CD14-positive monocyte (primary cell): ENCODE measurements around the gene CAMK1G. TPM values are rescaled to one million over a fixed set of nuclear protein-coding genes. Genes with fewer than 3 reads are reported as not detected.
A peak's percentile ranks its signal among the peaks of the same experiment; 100 is the strongest.

Experiments used
- DNase-seq, 3 donors: peaks; one replicate each; pipeline ENCODE4 v3.0.0-alpha.2; 2011 to 2022
- H2AFZ ChIP-seq: 2 replicates; pipeline ENCODE4 v1.6.0; 2012; ENCODE audit warnings: mild to moderate bottlenecking, low read depth, low read length, inconsistent platforms; ENCODE audit not compliant: insufficient read depth, poor library complexity, severe bottlenecking
- H3K27ac ChIP-seq, 2 donors: 1 replicate in 1 of 2; 2 replicates in 1 of 2; pipeline ENCODE4 v1.5.1; 2012 to 2013; ENCODE audit warnings: low read length in 2 of 2, control low read depth in 1 of 2, inconsistent platforms in 1 of 2, low read depth in 1 of 2, mild to moderate bottlenecking in 1 of 2
- H3K27me3 ChIP-seq, 2 donors: one replicate each; pipeline versions ENCODE4 v1.6.0 to v1.6.1; 2011 to 2013; ENCODE audit warnings: low read length in 2 of 2; ENCODE audit not compliant: control insufficient read depth in 2 of 2, insufficient read depth in 2 of 2
- H3K36me3 ChIP-seq, 2 donors: replicated peaks in 1 of 2; 1 replicate in 1 of 2; 2 replicates in 1 of 2; pipeline versions ENCODE4 v1.5.1 to v1.6.1; 2012 to 2013; ENCODE audit warnings: low read length in 2 of 2, control low read depth in 1 of 2, inconsistent platforms in 1 of 2, mild to moderate bottlenecking in 1 of 2; ENCODE audit not compliant: insufficient read depth in 2 of 2, control insufficient read depth in 1 of 2
- H3K4me1 ChIP-seq, 2 donors: 1 replicate in 1 of 2; 2 replicates in 1 of 2; pipeline versions ENCODE4 v1.5.1 to v1.6.1; 2012 to 2013; ENCODE audit warnings: low read length in 2 of 2, control low read depth in 1 of 2, inconsistent platforms in 1 of 2, mild to moderate bottlenecking in 1 of 2, moderate library complexity in 1 of 2; ENCODE audit not compliant: insufficient read depth in 2 of 2, control insufficient read depth in 1 of 2
- H3K4me2 ChIP-seq: replicated peaks from 2 replicates; pipeline ENCODE3; 2012; ENCODE audit warnings: low read length, moderate library complexity, mild to moderate bottlenecking; ENCODE audit not compliant: poor library complexity, severe bottlenecking; ENCODE audit errors: extremely low read depth
- H3K4me3 ChIP-seq, 3 experiments: fragments of 200-600 bp in 1 of 3; sonication (generic) in 1 of 3; replicated peaks in 1 of 3; 1 replicate in 2 of 3; 2 replicates in 1 of 3; pipeline ENCODE4 v1.5.1; 2011 to 2013; ENCODE audit warnings: low read length in 3 of 3, mild to moderate bottlenecking in 3 of 3, control low read depth in 2 of 3, low read depth in 2 of 3, inconsistent platforms in 1 of 3, moderate library complexity in 1 of 3
- H3K79me2 ChIP-seq: 2 replicates; pipeline ENCODE4 v1.6.0; 2012; ENCODE audit warnings: mild to moderate bottlenecking, control low read depth, inconsistent platforms, low read length, moderate library complexity; ENCODE audit not compliant: insufficient read depth
- H3K9ac ChIP-seq: 2 replicates; pipeline ENCODE4 v1.6.0; 2017; ENCODE audit warnings: low read length, mild to moderate bottlenecking; ENCODE audit not compliant: insufficient read depth, poor library complexity, severe bottlenecking
- H3K9me3 ChIP-seq, 2 donors: replicated peaks in 1 of 2; 1 replicate in 1 of 2; 2 replicates in 1 of 2; pipeline versions ENCODE4 v1.5.1 to v1.6.1; 2012 to 2013; ENCODE audit warnings: low read length in 2 of 2, control low read depth in 1 of 2; ENCODE audit not compliant: control insufficient read depth in 1 of 2, insufficient read depth in 1 of 2
- H4K20me1 ChIP-seq: 2 replicates; pipeline ENCODE4 v1.6.0; 2012; ENCODE audit warnings: mild to moderate bottlenecking, low read length, control low read depth, moderate library complexity; ENCODE audit not compliant: insufficient read depth
- H3K27ac Mint-ChIP-seq, 7 donors: one replicate each; pipeline ENCODE4 v1.8.0; 2020; ENCODE audit warnings: mild to moderate bottlenecking in 7 of 7, mixed read lengths in 7 of 7, moderate library complexity in 6 of 7, inconsistent platforms in 2 of 7
- H3K27me3 Mint-ChIP-seq, 3 donors: one replicate each; pipeline ENCODE4 v1.8.0; 2021 to 2022; ENCODE audit warnings: low read depth in 3 of 3, mild to moderate bottlenecking in 3 of 3, mixed read lengths in 3 of 3, moderate library complexity in 3 of 3, inconsistent platforms in 1 of 3
- H3K36me3 Mint-ChIP-seq, 2 donors: one replicate each; pipeline ENCODE4 v1.8.0; 2020; ENCODE audit warnings: mixed read lengths in 2 of 2, inconsistent platforms in 1 of 2, mild to moderate bottlenecking in 1 of 2
- H3K4me1 Mint-ChIP-seq: one replicate; pipeline ENCODE4 v1.8.0; 2020; ENCODE audit warnings: mild to moderate bottlenecking, mixed read lengths
- H3K4me3 Mint-ChIP-seq, 2 donors: one replicate each; pipeline ENCODE4 v1.8.0; 2020; ENCODE audit warnings: mild to moderate bottlenecking in 2 of 2, mixed read lengths in 2 of 2, moderate library complexity in 1 of 2
- H3K9me3 Mint-ChIP-seq, 7 donors: one replicate each; pipeline ENCODE4 v1.8.0; 2020 to 2022; ENCODE audit warnings: mixed read lengths in 7 of 7, mild to moderate bottlenecking in 6 of 7, moderate library complexity in 6 of 7, inconsistent platforms in 2 of 7
- WGBS: methylation state at CpG from one replicate; pipeline ENCODE4 v1.1.5; 2013; ENCODE audit warnings: missing lambda C conversion rate; ENCODE audit not compliant: insufficient coverage; 5-methylcytosine and 5-hydroxymethylcytosine counted together
- intact Hi-C, 2 donors: fragments of 100-400 bp; cut with micrococcal nuclease; formaldehyde crosslinking; loops; one replicate each; pipeline versions ENCODE4 v1.15.0 to v1.15.1; 2023
- polyA plus RNA-seq, 3 donors: library from polyadenylated mRNA; depleted of rRNA in 1 of 3; unstranded in 2 of 3; stranded (reverse) in 1 of 3; fragments of 300-500 nt in 2 of 3; fragments of >200 nt in 1 of 3; fragmentation: Illumina TruSeq in 2 of 3; gene quantifications; 1 replicate in 2 of 3; 2 replicates in 1 of 3; pipeline ENCODE4 v1.2.3, GENCODE V29; 2012 to 2021
- TF ChIP-seq, protein P1 (sequence below): fragments of 200-600 bp; IDR thresholded peaks from one replicate; pipeline ENCODE4 v1.8.0; 2022; ENCODE audit warnings: antibody characterized with exemption, mild to moderate bottlenecking

Gene CAMK1G
- polyA plus RNA-seq, 3 donors, result not detected

DNA sequence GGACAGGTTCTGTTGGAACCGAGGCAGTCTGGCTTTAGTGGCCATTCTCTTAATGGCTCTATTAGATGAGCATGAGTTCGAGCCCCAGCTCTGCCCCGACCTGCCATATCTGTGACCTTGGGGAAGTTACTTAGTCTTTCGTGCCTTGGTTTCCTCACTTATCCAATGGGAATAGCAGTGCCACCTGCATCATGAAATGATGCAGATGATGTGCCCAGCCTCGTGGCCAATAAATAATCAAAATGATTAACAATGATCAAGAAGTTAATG, 30.6 kb downstream of the CAMK1G start:
- Histone ChIP-seq H3K9ac (no peak overlapping the region), H2AFZ (no peak overlapping the region), H3K27ac (no peak overlapping the region), H3K79me2 (no peaks in the 10 kb centered on the region), H4K20me1 (no peaks in the 10 kb centered on the region), H3K36me3 (no peaks in the 10 kb centered on the region), H3K9me3 (no peaks in the 10 kb centered on the region), H3K4me1 (no peaks in the 10 kb centered on the region), H3K27me3 (no peaks in the 10 kb centered on the region), H3K4me2 (no peak overlapping the region), H3K4me3 (no peak overlapping the region)
- DNase-seq, result no peak
- H3K36me3 Mint-ChIP-seq, result no peaks in the 10 kb centered on the region
- peak overlapping the region in 1 of 2 donors; percentile 17 for H3K4me3 Mint-ChIP-seq
- TF ChIP-seq, protein P1, sequence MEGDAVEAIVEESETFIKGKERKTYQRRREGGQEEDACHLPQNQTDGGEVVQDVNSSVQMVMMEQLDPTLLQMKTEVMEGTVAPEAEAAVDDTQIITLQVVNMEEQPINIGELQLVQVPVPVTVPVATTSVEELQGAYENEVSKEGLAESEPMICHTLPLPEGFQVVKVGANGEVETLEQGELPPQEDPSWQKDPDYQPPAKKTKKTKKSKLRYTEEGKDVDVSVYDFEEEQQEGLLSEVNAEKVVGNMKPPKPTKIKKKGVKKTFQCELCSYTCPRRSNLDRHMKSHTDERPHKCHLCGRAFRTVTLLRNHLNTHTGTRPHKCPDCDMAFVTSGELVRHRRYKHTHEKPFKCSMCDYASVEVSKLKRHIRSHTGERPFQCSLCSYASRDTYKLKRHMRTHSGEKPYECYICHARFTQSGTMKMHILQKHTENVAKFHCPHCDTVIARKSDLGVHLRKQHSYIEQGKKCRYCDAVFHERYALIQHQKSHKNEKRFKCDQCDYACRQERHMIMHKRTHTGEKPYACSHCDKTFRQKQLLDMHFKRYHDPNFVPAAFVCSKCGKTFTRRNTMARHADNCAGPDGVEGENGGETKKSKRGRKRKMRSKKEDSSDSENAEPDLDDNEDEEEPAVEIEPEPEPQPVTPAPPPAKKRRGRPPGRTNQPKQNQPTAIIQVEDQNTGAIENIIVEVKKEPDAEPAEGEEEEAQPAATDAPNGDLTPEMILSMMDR, result no peak
- peaks cover 6 to 13% (median 10%) of the 10 kb centered on the region in 3 donors for H3K27me3 Mint-ChIP-seq
- H3K9me3 Mint-ChIP-seq, result peaks cover 0 to 3% (median 0%) of the 10 kb centered on the region in 7 donors
- H3K4me1 Mint-ChIP-seq, result peaks cover 8% of the 10 kb centered on the region
- H3K27ac Mint-ChIP-seq, result no peak overlapping the region
- intact Hi-C loops, result no loop called here
- WGBS, result 100% methylated on average over 2 of the region's 5 CpGs

DNA sequence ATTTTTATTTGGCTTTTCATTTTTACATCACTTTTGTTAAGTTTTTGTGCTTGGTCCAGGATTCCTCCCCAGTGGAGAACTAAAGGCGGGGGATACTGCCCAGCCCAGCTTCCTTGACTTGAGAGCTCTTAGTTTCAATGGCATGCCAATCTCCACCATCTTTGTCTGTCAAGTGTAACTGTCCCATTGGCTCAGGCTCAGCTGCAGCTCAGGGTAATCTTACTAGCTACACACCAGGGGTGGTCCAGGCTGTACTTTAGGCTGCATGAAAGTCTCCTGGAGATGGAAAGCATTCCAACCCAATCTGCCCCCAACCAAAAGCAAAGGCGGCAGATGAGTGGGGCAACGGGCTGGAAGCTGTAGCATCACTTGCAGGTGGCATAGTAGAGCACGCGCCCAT, 31.4 kb downstream of the CAMK1G start:
- no peak overlapping the region for H3K9ac ChIP-seq
- Mint-ChIP-seq H3K36me3 (no peaks in the 10 kb centered on the region), H3K9me3 (peaks cover 0 to 3% (median 0%) of the 10 kb centered on the region in 7 donors), H3K4me3 (no peak overlapping the region), H3K27me3 (peaks cover 8 to 13% (median 12%) of the 10 kb centered on the region in 3 donors), H3K4me1 (peaks cover 9% of the 10 kb centered on the region), H3K27ac (no peak overlapping the region)
- H2AFZ ChIP-seq, result no peak overlapping the region
- no peaks in the 10 kb centered on the region for H3K4me1 ChIP-seq
- intact Hi-C loops, result no loop called here
- WGBS, result 93% methylated on average over 5 of the region's 5 CpGs
- H3K27ac ChIP-seq, result no peak overlapping the region
- H4K20me1 ChIP-seq, result no peaks in the 10 kb centered on the region
- no peaks in the 10 kb centered on the region for H3K27me3 ChIP-seq
- no peak overlapping the region for H3K4me3 ChIP-seq
- H3K79me2 ChIP-seq, result no peaks in the 10 kb centered on the region
- no peaks in the 10 kb centered on the region for H3K36me3 ChIP-seq
- no peak overlapping the region for H3K4me2 ChIP-seq
- H3K9me3 ChIP-seq, result no peaks in the 10 kb centered on the region
- DNase-seq, result no peak
- TF ChIP-seq, protein P1, result no peak
